ENCODE results near the gene SLC25A13. TPM values are rescaled to one million over a fixed set of nuclear protein-coding genes. Genes with fewer than 3 reads are reported as not detected.
"Not testable (repeated sequence)": the region's sequence is repeated elsewhere in the genome, so short reads cannot be mapped to it uniquely, and the experiment has no call there.

SLC25A13 gene
- total RNA-seq (ENCODE audit: insufficient read depth, low replicate concordance) = 30.3 TPM

DNA sequence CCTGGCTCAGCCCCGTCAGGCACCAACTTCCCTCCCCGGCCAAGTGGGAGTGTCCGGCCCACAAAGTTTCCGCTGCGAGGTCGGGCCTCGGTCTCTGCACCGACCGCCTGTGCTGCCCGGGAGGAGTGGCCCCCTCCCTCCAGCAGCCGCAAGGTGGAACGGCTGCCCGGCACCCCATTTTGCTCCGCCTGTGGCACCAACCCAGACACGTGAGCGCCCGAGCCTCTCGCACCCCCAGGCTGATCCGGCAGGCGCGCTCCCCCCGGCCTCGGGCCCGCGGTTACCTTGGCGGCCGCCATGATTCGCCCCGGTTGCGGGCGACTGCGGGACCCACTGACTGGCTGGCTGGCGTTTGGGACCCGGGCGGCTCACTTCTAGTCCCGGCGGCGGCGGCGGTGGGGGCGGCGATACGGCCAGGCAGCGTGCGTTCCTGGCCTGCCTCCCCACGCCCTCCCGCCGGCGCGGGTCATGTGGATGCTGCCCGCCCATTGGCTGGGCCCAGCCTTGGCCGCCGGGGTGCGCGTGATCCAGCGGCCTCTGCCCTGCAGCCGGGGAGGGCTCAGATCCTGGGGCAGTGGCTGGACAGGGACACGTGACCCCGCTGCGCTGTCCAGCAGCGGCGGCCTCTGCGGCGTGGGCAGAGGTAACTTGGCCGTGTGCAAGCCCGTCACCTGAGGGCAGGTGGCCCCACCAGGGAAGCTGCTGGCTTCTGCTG is at the start of gene SLC25A13:
Gene SLC25A13 (minus strand): TSS at position 441 of the 715 bp plus-strand sequence. CDS start 142 bp downstream, at position 299.
- peak; percentile 91 for DNase-seq (ENCODE audit: low spot score)

DNA sequence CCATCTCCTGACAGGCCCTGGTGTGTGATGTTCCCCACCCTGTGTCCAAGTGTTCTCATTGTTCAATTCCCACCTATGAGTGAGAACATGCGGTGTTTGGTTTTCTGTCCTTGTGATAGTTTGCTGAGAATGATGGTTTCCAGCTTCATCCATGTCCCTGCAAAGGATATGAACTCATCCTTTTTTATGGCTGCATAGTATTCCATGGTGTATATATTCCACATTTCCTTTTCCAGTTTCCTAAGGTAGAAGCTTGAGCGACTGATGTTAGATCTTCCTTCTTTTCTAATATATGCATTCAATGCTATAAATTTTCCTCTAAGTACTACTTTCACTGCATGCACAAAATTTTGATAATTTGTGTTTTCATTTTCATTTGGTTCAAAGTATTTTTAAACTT is 44.0 kb upstream of the SLC25A13 start:
- not testable (repeated sequence) for DNase-seq (ENCODE audit: low spot score)

DNA sequence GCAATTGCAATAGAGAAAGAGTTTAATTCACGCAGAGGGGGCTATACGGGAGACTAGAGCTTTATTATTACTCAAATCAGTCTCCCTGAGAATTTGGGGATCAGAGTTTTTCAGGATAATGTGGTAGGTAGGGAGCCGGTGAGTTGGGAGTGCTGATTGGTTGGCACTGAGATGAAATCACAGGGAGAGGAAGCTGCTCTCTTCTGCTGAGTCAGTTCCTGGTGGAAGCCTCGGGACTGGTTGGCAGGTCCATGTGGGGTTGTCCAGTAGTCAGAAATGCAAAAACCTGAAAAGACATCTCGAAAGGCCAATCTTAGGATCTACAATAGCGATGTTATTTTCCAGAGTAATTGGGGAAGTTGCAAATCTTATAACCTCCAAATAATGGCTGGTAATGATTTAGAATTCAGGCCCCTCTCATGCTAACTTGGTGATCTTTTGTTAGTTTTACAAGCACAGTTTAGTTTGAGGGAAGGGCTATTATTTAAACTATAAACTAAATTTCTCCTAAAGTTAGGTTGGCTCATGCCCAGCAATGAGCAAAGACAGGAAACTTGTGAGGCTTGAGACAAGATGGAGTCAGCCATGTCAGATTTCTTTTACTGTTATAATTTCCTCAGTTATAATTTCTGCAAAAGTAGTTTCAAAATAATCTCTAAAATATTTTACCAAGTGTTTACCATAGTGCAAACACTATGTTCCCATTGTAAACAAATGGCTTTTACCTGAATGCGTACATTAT is 39.4 kb upstream of the SLC25A13 start:
- DNase-seq (ENCODE audit: low spot score) = no peak

GRCh38 chr7:96359876-96360275 is 38.0 kb upstream of the SLC25A13 start:
- no peak for DNase-seq (ENCODE audit: low spot score)

GRCh38 chr7:96358236-96358971 is 36.5 kb upstream of the SLC25A13 start:
- not testable (repeated sequence) for DNase-seq (ENCODE audit: low spot score)

DNA sequence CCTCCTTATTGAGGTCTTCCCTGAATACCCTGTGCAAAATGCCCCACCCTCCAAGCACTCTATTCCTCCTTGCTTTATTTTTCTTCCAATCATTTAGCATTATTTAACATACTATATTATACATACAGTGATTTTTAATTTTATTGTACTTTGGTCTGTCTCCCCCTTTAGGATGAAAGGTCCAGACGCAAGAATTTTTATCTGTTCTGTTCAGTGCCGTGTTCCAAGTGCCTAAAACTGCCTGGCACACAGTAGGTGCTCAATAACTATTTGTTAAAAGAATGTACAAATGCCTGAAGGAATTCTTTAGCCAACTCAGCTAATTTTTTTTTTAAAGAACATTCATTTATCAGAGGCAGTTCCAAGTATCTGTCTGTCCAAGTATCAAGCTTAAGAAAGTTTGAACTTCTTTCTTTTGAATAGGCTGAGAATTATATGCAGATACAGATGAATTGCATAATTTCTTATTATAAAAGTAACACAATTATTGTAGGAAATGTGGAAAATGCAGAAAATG is 34.1 kb upstream of the SLC25A13 start:
- DNase-seq (ENCODE audit: low spot score) = no peak

GRCh38 chr7:96354881-96355280 is 33.0 kb upstream of the SLC25A13 start:
- DNase-seq (ENCODE audit: low spot score) = no peak

GRCh38 chr7:96349572-96349971 is 27.7 kb upstream of the SLC25A13 start:
- peak; percentile 12 for DNase-seq (ENCODE audit: low spot score)

DNA sequence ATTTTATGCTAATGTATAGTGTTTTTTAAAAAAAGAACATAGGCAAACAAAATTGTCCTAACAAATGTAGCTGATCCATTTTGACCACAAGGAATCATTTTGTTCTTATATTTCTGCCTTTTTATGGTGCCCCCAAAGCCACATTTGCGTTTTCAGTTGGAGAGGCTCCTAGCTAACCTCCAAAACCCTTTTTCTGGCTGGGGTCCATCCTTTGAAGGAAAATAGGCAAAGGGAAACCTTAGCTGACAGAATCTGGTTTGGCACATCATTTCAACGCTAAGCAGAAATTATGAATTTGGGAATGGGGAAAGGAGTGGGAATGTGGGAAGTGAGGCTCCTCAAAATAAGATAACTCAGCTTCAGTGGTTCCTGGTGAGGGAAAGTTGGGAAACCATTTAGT is 25.6 kb upstream of the SLC25A13 start:
- DNase-seq (ENCODE audit: low spot score) = no peak

- no peak for DNase-seq (ENCODE audit: low spot score)
Observed at GRCh38 chr7:96346293-96346953, 24.5 kb upstream of the SLC25A13 start.

DNA sequence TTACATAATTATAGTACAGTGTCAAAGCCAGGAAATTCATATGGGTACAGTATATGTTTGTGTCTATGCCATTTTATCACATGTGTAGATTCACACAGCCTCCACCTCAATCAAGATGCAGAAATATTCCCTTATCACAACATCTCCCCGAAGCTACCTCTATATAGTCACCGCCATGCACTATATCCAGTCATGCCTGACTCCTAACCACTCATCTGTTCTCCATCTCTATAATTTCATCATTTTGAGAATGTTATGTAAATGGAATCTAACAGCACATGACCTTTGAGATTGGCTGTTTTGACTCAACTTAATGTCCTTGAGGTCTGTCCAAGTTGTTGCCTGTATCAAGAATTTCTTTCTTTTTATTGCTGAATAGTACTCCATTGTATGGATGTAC is 22.3 kb upstream of the SLC25A13 start:
- DNase-seq (ENCODE audit: low spot score) = no peak

- DNase-seq (ENCODE audit: low spot score) = no peak
Observed at GRCh38 chr7:96342049-96342448, 20.2 kb upstream of the SLC25A13 start.

- peak; percentile 63 for DNase-seq (ENCODE audit: low spot score)
Observed at GRCh38 chr7:96337519-96337918, 15.6 kb upstream of the SLC25A13 start.

- DNase-seq (ENCODE audit: low spot score) = no peak
Observed at GRCh38 chr7:96332325-96332724, 10.4 kb upstream of the SLC25A13 start.

DNA sequence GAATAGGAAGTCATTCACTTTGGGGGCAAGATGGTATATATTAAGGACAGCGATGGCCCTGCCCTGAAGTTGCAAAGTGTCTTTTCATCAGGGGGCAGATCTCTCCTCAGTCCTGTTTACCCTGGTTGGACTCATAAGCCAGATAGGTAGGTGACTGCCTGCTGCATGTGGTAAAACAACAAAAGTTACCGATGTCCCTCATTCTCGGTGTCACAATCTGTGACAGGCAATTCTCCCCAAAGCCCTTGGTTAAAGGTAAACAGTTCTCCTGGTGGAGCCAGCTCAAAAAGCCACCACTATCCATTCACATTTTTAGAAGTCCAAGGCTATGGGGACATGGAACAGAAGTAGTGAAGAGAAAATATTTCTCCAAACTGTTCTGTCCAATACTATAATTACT is 9.9 kb upstream of the SLC25A13 start:
- DNase-seq (ENCODE audit: low spot score) = no peak

DNA sequence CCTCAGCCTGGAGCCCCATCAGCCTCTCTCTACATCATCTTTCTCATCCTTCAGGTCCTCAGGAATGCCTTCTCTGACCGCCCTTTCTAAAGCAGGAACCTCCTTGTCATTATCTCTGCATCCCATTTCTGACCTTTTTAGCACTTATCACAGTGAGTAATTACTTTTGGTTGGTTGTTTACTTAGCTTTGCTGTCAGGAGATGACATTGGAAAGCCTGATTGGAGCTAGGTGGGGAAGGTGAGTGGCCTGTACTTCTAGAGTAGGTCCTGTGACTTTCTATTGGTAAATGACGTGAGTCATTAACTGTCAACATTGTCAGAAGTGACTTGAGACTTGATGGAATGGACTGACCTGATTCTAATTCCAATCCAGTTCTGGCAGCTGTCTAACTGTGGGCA is 9.3 kb upstream of the SLC25A13 start:
- DNase-seq (ENCODE audit: low spot score) = no peak

GRCh38 chr7:96330193-96330592 is 8.3 kb upstream of the SLC25A13 start:
- DNase-seq (ENCODE audit: low spot score) = peak; percentile 49

DNA sequence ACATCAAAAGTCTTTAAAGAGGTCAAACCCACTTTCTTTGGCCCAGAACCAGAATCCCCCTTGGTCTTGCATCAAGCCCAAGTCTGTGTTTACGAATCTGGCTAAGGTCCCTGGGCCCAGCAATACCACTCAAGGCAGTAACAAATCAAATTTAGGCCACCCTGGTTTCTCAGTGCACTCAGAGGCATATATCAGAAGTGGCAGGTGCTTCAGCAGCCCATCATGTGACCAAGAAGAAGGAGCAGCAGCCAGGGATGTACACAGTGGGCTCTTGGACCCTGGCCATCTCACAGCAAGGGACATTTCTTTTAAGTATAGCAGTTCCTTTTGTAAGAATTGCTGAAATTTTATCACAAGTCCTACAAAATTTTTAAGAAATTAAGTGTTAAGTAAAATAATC is 7.3 kb upstream of the SLC25A13 start:
- DNase-seq (ENCODE audit: low spot score) = no peak

DNA sequence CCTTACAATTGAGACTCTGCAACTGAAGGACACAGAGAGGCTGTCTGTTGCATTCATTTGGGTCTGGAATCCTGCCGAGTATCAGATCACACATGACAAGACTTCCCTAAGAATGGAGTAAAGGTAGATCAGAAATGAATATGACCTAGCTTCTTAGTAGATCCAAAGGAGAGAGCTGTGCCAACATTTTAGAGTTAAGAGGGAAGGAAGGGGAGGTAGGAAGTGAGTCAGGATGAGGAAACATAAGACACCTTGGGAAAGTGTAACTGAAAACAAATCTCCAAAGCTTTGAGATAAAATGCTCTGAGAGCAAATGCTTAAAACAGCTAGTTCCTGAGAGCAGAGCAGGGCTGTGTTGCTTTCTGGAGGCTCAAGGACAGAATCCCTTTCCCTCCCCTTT is 6.1 kb upstream of the SLC25A13 start:
- DNase-seq (ENCODE audit: low spot score) = peak; percentile 61

GRCh38 chr7:96327429-96327828 is 5.5 kb upstream of the SLC25A13 start:
- no peak for DNase-seq (ENCODE audit: low spot score)

- DNase-seq (ENCODE audit: low spot score) = not testable (repeated sequence)
Observed at GRCh38 chr7:96326752-96327151, 4.9 kb upstream of the SLC25A13 start.
